22Rv1 (cell line): ENCODE measurements around the gene ZDHHC11B.
"Not testable (repeated sequence)": the region's sequence is repeated elsewhere in the genome, so short reads cannot be mapped to it uniquely, and the experiment has no call there.

ENCODE experiments used
- H3K27ac ChIP-seq: fragments of 450-650 bp; 2 replicates; pipeline ENCODE4 v1.5.1; 2017
- CTCF ChIP-seq: fragments of 450-650 bp; IDR thresholded peaks from 2 replicates; pipeline ENCODE4 v1.5.1; 2017; ENCODE audit warnings: mild to moderate bottlenecking
- ZFX ChIP-seq: fragments of 450-650 bp; IDR thresholded peaks from 2 replicates; pipeline ENCODE4 v1.6.1; 2017; ENCODE audit warnings: antibody characterized with exemption, borderline replicate concordance

Gene ZDHHC11B

GRCh38 chr5:708374-708773 lies 76.2 kb downstream of the ZDHHC11B start:
- not testable (repeated sequence) for H3K27ac ChIP-seq

GRCh38 chr5:706127-706526 lies 78.4 kb downstream of the ZDHHC11B start:
- not testable (repeated sequence) for H3K27ac ChIP-seq

- H3K27ac ChIP-seq = not testable (repeated sequence)
These were observed 87.5 kb downstream of the ZDHHC11B start for GRCh38 chr5:696753-697702.

- not testable (repeated sequence) for H3K27ac ChIP-seq
These were observed 88.3 kb downstream of the ZDHHC11B start for GRCh38 chr5:696191-696590.

- H3K27ac ChIP-seq = not testable (repeated sequence)
These were observed 89.1 kb downstream of the ZDHHC11B start for GRCh38 chr5:695475-695874.

- H3K27ac ChIP-seq = not testable (repeated sequence)
These were observed 90.5 kb downstream of the ZDHHC11B start for GRCh38 chr5:694042-694431.

GRCh38 chr5:693271-694041 lies 91.1 kb downstream of the ZDHHC11B start, which contains the start of gene TPPP:
Gene TPPP (minus strand): TSS chr5:693352. CDS start chr5:678060, 15,292 bp downstream.
- H3K27ac ChIP-seq = peak within 1 kb of the TSS; percentile 56

- H3K27ac ChIP-seq = peak overlapping the region; percentile 56
These were observed 91.9 kb downstream of the ZDHHC11B start for GRCh38 chr5:692529-693041.

GRCh38 chr5:691817-692528 lies 92.6 kb downstream of the ZDHHC11B start:
- H3K27ac ChIP-seq = no peak overlapping the region
- TF ChIP-seq CTCF = no peak
- no peak for TF ChIP-seq ZFX

GRCh38 chr5:691049-691448 lies 93.5 kb downstream of the ZDHHC11B start:
- H3K27ac ChIP-seq = not testable (repeated sequence)

- H3K27ac ChIP-seq = not testable (repeated sequence)
These were observed 94.2 kb downstream of the ZDHHC11B start for GRCh38 chr5:690293-690692.

- H3K27ac ChIP-seq = not testable (repeated sequence)
These were observed 96.0 kb downstream of the ZDHHC11B start for GRCh38 chr5:688348-689010.

GRCh38 chr5:686936-687335 lies 97.6 kb downstream of the ZDHHC11B start:
- not testable (repeated sequence) for H3K27ac ChIP-seq

- H3K27ac ChIP-seq = not testable (repeated sequence)
These were observed 98.4 kb downstream of the ZDHHC11B start for GRCh38 chr5:686172-686523.
